HG02840 (cell line): ENCODE results near the gene CIAO3.
"Not testable (repeated sequence)": the region's sequence is repeated elsewhere in the genome, so short reads cannot be mapped to it uniquely, and the experiment has no call there.

Experiments used
- ATAC-seq: cut with Tn5 transposase; IDR thresholded peaks from one replicate; pipeline ENCODE4 v1.9.1; 2021; ENCODE audit warnings: mild to moderate bottlenecking, moderate library complexity, moderate number of reproducible peaks; ENCODE audit not compliant: unreplicated experiment, low FRiP score

The CIAO3 gene

GRCh38 chr16:776824-777223 is 36.0 kb upstream of the CIAO3 start:
- no peak for ATAC-seq

GRCh38 chr16:776298-776697 is 35.5 kb upstream of the CIAO3 start:
- ATAC-seq: not testable (repeated sequence)

- no peak for ATAC-seq
Observed at GRCh38 chr16:775236-775796, 34.5 kb upstream of the CIAO3 start.

- ATAC-seq: no peak
Observed at GRCh38 chr16:774086-775001, 33.5 kb upstream of the CIAO3 start.

GRCh38 chr16:772959-773358 is 32.2 kb upstream of the CIAO3 start:
- no peak for ATAC-seq

- ATAC-seq: no peak
Observed at GRCh38 chr16:770411-770810, 29.6 kb upstream of the CIAO3 start.

- no peak for ATAC-seq
Observed at GRCh38 chr16:769934-770333, 29.1 kb upstream of the CIAO3 start.

DNA sequence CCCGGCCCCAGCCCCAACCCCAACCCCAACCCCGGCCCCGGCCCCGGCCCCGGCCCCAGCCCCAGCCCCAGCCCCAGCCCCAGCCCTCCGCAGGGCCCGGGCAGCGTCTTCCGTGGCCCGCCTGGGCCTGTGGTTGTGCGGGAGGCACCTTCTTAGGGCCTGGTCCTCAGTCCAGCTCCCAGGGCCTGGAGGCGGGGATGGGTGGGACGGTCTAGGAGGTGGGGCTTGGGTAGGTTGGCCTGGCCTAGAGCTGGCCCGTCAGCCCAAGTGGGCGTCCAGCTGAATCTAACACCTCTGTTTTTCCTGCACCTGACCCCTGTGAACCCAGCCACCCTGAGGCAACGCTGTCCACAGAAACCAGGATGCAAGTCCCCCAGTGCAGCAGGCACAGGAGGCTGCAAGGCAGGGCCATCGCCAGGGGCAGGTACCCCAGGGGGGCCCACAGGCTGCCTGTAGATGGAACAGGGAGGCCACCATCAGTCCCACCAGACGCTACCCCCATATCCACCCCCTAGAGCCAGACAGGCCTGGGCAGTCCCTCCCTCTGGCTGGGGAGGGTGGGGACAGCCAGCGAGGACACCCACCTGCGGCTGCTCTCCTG is 28.5 kb upstream of the CIAO3 start:
- no peak for ATAC-seq

DNA sequence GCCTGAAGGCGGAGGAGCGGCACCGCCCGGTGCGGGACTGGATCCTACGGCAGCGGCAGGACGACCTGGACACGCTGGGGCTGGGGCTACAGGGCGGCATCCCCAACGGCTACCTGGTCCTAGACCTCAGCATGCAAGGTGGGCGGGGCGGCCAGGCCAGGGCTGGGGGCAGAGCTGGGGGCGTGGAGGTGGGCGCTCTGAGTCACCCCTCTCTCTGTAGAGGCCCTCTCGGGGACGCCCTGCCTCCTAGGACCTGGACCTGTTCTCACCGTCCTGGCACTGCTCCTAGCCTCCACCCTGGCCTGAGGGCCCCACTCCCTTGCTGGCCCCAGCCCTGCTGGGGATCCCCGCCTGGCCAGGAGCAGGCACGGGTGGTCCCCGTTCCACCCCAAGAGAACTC is 27.6 kb upstream of the CIAO3 start:
- no peak for ATAC-seq

DNA sequence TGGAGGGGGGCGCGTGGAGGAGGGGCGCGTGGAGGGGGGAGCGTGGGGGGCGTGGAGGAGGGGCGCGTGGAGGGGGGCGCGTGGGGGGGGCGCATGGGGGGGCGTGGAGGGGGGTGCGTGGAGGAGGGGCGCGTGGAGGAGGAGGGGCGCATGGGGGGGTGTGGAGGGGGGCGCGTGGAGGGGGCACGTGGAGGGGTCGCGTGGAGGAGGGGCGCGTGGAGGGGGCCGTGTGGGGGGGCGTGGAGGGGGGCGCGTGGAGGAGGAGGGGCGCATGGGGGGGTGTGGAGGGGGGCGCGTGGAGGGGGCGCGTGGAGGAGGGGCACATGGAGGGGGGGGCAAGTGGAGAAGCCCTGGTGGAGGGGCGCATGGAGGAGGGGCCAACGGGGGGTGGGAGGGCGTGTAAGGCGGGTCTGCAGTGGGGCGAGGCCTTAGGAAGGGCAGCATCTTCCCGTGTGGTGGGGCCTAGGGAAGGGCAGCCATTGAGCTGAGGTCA is 27.0 kb upstream of the CIAO3 start:
- no peak for ATAC-seq

DNA sequence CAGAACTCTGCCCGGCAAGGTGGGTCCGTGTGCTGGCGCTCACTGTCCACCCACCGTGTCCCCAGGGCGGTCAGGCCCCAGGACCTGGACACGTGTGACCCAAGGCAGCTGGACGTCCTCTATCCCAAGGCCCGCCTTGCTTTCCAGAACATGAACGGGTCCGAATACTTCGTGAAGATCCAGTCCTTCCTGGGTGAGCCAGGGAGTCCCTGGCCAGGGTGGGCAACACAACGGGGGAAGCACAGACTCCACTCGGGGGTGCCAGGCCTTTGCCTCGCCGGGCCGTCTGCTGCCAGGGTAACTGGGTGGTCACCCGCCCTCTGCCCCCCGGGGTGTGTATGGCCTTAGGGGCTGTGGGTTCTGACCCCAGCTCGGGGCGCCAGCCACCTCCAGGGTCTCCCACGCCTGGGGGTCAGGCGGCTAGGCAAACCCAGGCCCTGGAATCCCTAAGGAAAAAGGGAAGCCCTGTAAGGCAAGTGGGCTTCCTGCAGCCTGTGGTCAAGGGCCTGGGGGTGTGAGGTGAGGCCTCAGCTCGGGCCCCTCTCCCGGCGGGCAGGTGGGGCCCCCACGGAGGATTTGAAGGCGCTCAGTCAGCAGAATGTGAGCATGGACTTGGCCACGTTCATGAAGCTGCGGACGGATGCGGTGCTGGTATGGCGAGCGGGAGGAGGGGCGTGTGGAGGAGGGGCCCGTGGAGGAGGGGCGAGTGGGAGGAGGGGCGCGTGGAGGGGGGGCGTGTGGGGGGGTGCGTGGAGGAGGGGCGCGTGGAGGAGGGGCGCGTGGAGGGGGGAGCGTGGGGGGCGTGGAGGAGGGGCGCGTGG is 26.2 kb upstream of the CIAO3 start:
- no peak for ATAC-seq

DNA sequence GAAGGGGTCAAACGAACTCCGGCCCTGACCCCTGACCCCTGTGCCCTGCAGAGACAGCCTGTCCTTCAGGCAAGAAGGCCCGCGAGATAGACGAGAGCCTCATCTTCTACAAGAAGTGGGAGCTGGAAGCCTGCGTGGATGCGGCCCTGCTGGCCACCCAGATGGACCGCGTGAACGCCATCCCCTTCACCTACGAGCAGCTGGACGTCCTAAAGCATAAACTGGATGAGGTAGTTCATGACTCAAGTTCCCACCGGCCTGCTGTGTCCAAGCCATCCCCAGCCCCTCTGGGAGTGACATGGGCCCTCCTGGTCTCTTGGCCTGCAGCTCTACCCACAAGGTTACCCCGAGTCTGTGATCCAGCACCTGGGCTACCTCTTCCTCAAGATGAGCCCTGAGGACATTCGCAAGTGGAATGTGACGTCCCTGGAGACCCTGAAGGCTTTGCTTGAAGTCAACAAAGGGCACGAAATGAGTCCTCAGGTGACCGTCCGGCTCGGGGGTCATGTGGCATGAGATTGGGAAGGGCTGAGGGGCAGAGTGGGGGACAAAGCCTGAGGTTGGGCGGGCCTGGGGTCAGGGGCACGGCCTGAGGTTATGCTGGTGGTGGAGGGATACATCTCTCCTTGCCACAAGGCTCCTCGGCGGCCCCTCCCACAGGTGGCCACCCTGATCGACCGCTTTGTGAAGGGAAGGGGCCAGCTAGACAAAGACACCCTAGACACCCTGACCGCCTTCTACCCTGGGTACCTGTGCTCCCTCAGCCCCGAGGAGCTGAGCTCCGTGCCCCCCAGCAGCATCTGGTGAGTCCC is 25.4 kb upstream of the CIAO3 start:
- ATAC-seq: no peak

DNA sequence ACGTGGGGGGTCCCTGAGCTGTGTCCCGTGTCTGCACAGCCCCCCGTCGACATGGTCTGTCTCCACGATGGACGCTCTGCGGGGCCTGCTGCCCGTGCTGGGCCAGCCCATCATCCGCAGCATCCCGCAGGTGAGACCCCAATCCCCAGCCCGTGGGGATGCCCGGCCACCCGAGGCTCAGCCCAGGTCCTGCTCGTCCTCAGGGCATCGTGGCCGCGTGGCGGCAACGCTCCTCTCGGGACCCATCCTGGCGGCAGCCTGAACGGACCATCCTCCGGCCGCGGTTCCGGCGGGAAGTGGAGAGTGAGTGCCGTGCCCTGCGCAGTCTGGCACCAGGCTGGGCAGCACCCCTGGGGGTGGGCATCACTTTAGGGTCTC is 24.7 kb upstream of the CIAO3 start:
- no peak for ATAC-seq

DNA sequence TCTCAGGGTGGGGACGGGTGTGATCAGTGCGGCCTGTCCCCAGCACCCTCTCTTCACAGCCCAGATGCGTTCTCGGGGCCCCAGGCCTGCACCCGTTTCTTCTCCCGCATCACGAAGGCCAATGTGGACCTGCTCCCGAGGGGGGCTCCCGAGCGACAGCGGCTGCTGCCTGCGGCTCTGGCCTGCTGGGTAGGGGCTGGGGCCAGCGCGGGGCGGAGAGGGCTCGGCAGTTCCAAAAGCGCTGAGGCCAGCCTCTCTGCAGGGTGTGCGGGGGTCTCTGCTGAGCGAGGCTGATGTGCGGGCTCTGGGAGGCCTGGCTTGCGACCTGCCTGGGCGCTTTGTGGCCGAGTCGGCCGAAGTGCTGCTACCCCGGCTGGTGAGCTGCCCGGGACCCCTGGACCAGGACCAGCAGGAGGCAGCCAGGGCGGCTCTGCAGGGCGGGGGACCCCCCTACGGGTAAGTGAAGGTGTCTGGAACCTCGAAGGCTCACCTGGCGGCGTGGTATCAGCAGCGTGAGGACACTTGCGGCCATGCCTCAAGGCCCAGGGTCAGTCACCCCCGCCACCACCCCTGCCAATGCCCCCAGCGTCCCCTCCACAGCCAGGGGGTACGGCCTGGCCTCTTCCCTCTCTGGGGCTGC is 24.2 kb upstream of the CIAO3 start:
- no peak for ATAC-seq

DNA sequence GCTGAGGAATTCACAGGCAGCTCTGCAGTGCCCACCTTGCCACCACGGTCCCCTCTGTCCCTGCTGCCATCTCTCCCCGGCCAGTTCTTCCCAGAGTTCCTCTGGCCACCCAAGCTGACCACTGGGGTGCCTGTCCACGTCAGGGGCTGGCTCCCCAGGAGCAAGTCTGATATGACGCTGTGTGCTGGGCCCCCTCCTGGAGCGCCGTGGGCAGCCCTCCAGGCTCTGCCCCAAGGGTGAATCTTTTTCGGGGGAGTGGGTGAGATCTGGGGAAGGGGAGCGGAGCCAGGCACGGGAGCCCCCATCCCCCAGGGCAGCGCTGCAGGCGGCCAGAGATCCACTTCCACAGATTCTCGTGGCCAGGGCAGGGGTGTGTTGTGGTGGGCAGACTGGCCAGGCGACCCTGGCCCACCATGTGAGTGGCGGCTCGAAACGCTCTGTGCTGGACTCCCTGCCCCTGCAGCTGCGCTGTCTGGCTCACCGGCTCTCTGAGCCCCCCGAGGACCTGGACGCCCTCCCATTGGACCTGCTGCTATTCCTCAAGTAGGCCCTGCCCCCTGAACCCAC is 23.5 kb upstream of the CIAO3 start:
- ATAC-seq: no peak

DNA sequence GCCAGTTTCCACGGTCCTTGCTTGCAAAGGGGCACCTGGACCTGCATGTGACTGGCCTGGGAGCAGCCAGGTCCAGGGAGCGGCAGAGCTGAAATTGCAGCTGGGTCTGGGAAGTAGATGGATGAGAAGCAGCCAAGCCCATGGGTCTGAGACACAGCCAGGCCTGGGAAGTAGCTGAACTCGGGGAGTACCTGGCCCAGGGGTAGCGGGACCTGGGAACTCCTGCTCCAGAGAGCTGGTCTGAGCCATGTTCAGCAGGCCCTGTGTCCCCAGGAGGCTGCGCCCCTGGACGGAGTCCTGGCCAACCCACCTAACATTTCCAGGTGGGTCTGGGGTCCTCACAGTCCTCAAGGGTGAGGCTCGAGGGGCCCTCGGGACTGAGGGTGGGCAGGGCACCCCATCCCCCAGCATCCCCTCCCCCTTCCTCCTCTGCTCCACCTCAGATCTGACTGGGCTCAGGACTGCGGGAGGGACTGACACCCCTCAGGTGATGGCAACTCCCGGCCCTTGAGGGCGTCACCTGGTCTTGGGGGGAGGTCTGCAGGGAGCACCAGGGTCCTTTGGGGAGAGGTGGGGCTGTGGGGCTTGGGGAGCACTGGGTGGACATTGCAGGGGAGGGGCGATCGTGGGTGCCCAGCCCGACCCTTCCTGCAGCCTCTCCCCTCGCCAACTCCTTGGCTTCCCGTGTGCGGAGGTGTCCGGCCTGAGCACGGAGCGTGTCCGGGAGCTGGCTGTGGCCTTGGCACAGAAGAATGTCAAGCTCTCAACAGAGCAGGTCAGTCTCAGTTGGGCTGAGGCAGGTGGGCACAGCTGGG is 22.8 kb upstream of the CIAO3 start:
- no peak for ATAC-seq

DNA sequence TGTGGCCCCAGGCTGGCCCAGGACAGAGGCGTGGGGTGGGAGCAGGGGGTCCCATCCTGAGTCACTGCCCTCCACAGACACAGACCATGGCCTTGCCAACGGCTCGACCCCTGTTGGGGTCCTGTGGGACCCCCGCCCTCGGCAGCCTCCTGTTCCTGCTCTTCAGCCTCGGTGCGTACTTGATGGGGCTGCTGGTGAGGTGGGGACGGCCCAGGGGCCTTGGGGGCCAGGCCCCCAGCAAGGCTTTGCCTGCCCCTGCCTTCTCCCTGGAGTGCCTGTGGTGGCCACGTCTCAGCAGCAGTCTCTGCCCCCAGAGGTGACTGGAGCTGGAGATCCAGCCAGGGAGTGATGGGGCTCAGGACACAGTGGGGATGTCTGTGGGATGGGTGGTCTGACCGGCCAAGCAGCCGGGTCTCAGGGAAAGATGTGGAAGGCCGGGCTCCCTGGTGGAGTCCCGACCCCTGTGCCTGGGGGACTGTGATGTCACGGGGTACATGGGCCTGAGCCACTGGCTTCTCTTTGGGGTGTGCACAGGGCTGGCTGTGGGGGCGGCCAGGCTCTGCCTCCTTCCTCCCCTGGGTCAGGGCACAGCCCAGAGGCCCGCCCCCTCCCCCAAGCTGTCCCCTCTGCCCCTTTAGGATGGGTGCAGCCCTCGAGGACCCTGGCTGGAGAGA is 21.9 kb upstream of the CIAO3 start:
- ATAC-seq: no peak
